Measurements from ENCODE around the gene PARP16. TPM values are rescaled to one million over a fixed set of nuclear protein-coding genes. Genes with fewer than 3 reads are reported as not detected.

The PARP16 gene
- total RNA-seq, 1 experiment from 2014 or later = 9.7 TPM

DNA sequence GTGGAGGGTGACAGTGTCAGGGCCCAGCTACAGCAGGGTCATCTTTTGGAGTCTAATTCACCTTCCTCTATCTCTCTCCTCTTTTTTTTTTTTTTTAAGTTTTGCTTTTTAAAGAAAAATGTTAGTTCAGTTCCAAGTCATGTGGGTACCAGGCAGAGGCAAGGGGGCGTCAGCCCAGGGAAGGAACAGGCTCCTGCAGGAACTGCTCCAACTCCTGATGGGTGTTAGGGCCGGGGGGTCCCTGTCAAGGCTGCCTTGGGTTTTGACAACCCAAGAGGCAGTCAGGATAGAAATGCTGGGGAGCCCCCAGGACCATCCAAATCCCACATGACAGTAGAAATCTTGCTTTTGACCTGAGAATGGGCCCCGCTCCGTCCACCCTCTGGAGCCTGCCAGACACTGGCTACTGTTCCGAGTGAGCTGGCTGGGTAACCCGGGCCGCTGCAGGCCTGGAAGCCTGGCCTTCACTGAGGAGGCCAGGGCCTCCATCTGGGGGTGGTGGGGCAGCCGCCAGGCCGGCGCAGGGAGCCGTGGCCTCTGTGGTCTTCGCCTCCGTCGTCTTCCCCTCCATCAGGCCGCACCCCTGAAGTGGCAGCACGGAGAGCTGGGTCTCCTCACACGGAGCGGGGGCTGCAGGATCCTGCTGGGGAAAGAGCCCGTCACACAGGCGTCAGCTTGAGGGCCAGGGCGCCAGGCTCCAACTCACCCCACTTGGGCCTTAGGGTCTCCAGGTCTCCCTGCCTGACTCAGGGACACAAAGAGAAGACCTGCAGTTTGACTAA is 42.0 kb upstream of the PARP16 start:
- no peak for DNase-seq (ENCODE audit: low read depth, low spot score)

More for the DNA sequence above, 42.0 kb upstream of the PARP16 start:
- no peaks in the 10 kb centered on the region for H3K36me3 ChIP-seq (ENCODE audit: control insufficient read depth in 1 of 2, insufficient read depth in 2 of 2, low read length in 2 of 2)
- ChIA-PET POLR2A (interaction anchor here (0.9 kb wide), 1 partner anchor 10 kb away, joined by 4 read pairs; no protein-coding TSS in a partner anchor), RAD21 (ENCODE audit: low non-redundant PET in 1 of 2, low total read pairs in 2 of 2, uncharacterized antibody in 2 of 2, unreplicated experiment in 2 of 2) (no interaction called here), CTCF (no interaction called here)
- no peak overlapping the region for H3K9ac ChIP-seq (ENCODE audit: low read length)
- H3K9me2 ChIP-seq (ENCODE audit: insufficient read depth) = no peaks in the 10 kb centered on the region
- H2AFZ ChIP-seq (ENCODE audit: low read depth, low read length, poor library complexity, severe bottlenecking) = no peak overlapping the region
- BruUV-seq (replicated peaks) = no TSS peak
- no peak overlapping the region for H3K4me2 ChIP-seq (ENCODE audit: low read length)
- TF ChIP-seq YY1 (IDR thresholded peaks at IDR 0.05; ENCODE audit: extremely low read depth, insufficient replicate concordance, low read depth, low read length) (no peak), TCF7L2 (IDR thresholded peaks at IDR 0.05; ENCODE audit: borderline replicate concordance, extremely low read depth, insufficient read depth, insufficient read length) (no peak), POLR2AphosphoS5 (IDR thresholded peaks at IDR 0.05; ENCODE audit: low read depth, low read length) (no peak), EGR1 (IDR thresholded peaks at IDR 0.05; ENCODE audit: low read depth) (no peak), RAD21 (IDR thresholded peaks at IDR 0.05; ENCODE audit: low read depth) (no peak), SP1 (IDR thresholded peaks at IDR 0.05; ENCODE audit: low read depth) (no peak), FOSL1 (IDR thresholded peaks at IDR 0.05; ENCODE audit: low read depth) (no peak), CEBPB (IDR thresholded peaks at IDR 0.05; ENCODE audit: low read depth) (no peak), ELF1 (IDR thresholded peaks at IDR 0.05; ENCODE audit: borderline replicate concordance, low read depth) (no peak), EZH2phosphoT487 (IDR thresholded peaks at IDR 0.05; ENCODE audit: borderline replicate concordance) (no peak), EZH2 (IDR thresholded peaks at IDR 0.05) (no peak), JUND (IDR thresholded peaks at IDR 0.05) (no peak), POLR2A (IDR thresholded peaks at IDR 0.05; ENCODE audit: borderline replicate concordance, extremely low read depth, insufficient read depth, insufficient read length) (no peak), SRF (IDR thresholded peaks at IDR 0.05; ENCODE audit: low read depth) (no peak)
- TF ChIP-seq, protein P1, sequence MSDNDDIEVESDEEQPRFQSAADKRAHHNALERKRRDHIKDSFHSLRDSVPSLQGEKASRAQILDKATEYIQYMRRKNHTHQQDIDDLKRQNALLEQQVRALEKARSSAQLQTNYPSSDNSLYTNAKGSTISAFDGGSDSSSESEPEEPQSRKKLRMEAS (IDR thresholded peaks at IDR 0.05) = no peak
- TF ChIP-seq, protein P2, sequence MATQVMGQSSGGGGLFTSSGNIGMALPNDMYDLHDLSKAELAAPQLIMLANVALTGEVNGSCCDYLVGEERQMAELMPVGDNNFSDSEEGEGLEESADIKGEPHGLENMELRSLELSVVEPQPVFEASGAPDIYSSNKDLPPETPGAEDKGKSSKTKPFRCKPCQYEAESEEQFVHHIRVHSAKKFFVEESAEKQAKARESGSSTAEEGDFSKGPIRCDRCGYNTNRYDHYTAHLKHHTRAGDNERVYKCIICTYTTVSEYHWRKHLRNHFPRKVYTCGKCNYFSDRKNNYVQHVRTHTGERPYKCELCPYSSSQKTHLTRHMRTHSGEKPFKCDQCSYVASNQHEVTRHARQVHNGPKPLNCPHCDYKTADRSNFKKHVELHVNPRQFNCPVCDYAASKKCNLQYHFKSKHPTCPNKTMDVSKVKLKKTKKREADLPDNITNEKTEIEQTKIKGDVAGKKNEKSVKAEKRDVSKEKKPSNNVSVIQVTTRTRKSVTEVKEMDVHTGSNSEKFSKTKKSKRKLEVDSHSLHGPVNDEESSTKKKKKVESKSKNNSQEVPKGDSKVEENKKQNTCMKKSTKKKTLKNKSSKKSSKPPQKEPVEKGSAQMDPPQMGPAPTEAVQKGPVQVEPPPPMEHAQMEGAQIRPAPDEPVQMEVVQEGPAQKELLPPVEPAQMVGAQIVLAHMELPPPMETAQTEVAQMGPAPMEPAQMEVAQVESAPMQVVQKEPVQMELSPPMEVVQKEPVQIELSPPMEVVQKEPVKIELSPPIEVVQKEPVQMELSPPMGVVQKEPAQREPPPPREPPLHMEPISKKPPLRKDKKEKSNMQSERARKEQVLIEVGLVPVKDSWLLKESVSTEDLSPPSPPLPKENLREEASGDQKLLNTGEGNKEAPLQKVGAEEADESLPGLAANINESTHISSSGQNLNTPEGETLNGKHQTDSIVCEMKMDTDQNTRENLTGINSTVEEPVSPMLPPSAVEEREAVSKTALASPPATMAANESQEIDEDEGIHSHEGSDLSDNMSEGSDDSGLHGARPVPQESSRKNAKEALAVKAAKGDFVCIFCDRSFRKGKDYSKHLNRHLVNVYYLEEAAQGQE (IDR thresholded peaks at IDR 0.05; ENCODE audit: low read depth) = no peak
- TF ChIP-seq, protein P3, sequence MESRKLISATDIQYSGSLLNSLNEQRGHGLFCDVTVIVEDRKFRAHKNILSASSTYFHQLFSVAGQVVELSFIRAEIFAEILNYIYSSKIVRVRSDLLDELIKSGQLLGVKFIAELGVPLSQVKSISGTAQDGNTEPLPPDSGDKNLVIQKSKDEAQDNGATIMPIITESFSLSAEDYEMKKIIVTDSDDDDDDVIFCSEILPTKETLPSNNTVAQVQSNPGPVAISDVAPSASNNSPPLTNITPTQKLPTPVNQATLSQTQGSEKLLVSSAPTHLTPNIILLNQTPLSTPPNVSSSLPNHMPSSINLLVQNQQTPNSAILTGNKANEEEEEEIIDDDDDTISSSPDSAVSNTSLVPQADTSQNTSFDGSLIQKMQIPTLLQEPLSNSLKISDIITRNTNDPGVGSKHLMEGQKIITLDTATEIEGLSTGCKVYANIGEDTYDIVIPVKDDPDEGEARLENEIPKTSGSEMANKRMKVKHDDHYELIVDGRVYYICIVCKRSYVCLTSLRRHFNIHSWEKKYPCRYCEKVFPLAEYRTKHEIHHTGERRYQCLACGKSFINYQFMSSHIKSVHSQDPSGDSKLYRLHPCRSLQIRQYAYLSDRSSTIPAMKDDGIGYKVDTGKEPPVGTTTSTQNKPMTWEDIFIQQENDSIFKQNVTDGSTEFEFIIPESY (IDR thresholded peaks at IDR 0.05; ENCODE audit: extremely low read depth, insufficient replicate concordance, low read length) = no peak
- TF ChIP-seq, protein P4, sequence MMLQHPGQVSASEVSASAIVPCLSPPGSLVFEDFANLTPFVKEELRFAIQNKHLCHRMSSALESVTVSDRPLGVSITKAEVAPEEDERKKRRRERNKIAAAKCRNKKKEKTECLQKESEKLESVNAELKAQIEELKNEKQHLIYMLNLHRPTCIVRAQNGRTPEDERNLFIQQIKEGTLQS (IDR thresholded peaks at IDR 0.05) = no peak
- no peaks in the 10 kb centered on the region for H3K9me3 ChIP-seq (ENCODE audit: control insufficient read depth in 1 of 2, insufficient read depth in 1 of 2, low read depth in 1 of 2, low read length in 2 of 2)
- no peaks in the 10 kb centered on the region for H3K27me3 ChIP-seq (ENCODE audit: insufficient read depth, low read length)
- H3K4me3 ChIP-seq (replicated peaks in 1 of 2; ENCODE audit: low read depth in 1 of 2, low read length in 2 of 2) = no peak overlapping the region
- H3K27ac ChIP-seq (ENCODE audit: low read depth, low read length) = no peak overlapping the region
- intact Hi-C loops (cut with micrococcal nuclease) = no loop called here
- H3K79me2 ChIP-seq (ENCODE audit: insufficient read depth, low read length) = no peaks in the 10 kb centered on the region
- H4K20me1 ChIP-seq (ENCODE audit: insufficient read depth) = no peaks in the 10 kb centered on the region
- ATAC-seq = no peak
- no peaks in the 10 kb centered on the region for H3K4me1 ChIP-seq (ENCODE audit: control insufficient read depth in 1 of 2, insufficient read depth in 2 of 2, low read length in 2 of 2)

All from HCT116 (cell line).